Mucosa of stomach (tissue), 1 donor: ENCODE results near the gene FREM3.
"Not testable (repeated sequence)": the region's sequence is repeated elsewhere in the genome, so short reads cannot be mapped to it uniquely, and the experiment has no call there.

ENCODE experiments used
- H3K27me3 ChIP-seq: one replicate; pipeline ENCODE4 v1.7.0; 2013; ENCODE audit warnings: mild to moderate bottlenecking, low read length; ENCODE audit not compliant: control insufficient read depth, insufficient read depth
- H3K36me3 ChIP-seq: one replicate; pipeline ENCODE4 v1.7.0; 2013; ENCODE audit warnings: low read length; ENCODE audit not compliant: control insufficient read depth, insufficient read depth
- H3K4me1 ChIP-seq: one replicate; pipeline ENCODE4 v1.7.0; 2013; ENCODE audit warnings: mild to moderate bottlenecking, low read length; ENCODE audit not compliant: control insufficient read depth, insufficient read depth
- H3K4me3 ChIP-seq: one replicate; pipeline ENCODE4 v1.7.0; 2013; ENCODE audit warnings: low read length
- H3K9ac ChIP-seq: one replicate; pipeline ENCODE4 v1.7.0; 2013; ENCODE audit warnings: mild to moderate bottlenecking, low read length, moderate library complexity
- H3K9me3 ChIP-seq: one replicate; pipeline ENCODE4 v1.7.0; 2013; ENCODE audit warnings: mild to moderate bottlenecking, low read length, moderate library complexity; ENCODE audit not compliant: control insufficient read depth
- donor health status: Pancreatic carcinoma.

The FREM3 gene

GRCh38 chr4:143558823-143559756 is 141.4 kb downstream of the FREM3 start:
- H3K4me3 ChIP-seq: peak overlapping the region; percentile 52
- no peaks in the 10 kb centered on the region for H3K27me3 ChIP-seq
- no peaks in the 10 kb centered on the region for H3K9me3 ChIP-seq
- no peaks in the 10 kb centered on the region for H3K36me3 ChIP-seq
- peak overlapping the region; percentile 65 for H3K9ac ChIP-seq
- peaks cover 5% of the 10 kb centered on the region for H3K4me1 ChIP-seq

- Histone ChIP-seq H3K27me3 (no peaks in the 10 kb centered on the region), H3K4me1 (peaks cover 5% of the 10 kb centered on the region), H3K4me3 (no peak overlapping the region), H3K9me3 (no peaks in the 10 kb centered on the region), H3K9ac (peak overlapping the region; percentile 65), H3K36me3 (no peaks in the 10 kb centered on the region)
These were observed 142.2 kb downstream of the FREM3 start for GRCh38 chr4:143558286-143558685.

GRCh38 chr4:143555676-143556075 is 144.8 kb downstream of the FREM3 start:
- no peaks in the 10 kb centered on the region for H3K36me3 ChIP-seq
- H3K4me3 ChIP-seq: no peak overlapping the region
- H3K27me3 ChIP-seq: no peaks in the 10 kb centered on the region
- H3K4me1 ChIP-seq: peaks cover 5% of the 10 kb centered on the region
- no peaks in the 10 kb centered on the region for H3K9me3 ChIP-seq
- H3K9ac ChIP-seq: no peak overlapping the region

- Histone ChIP-seq H3K9ac (no peak overlapping the region), H3K4me1 (peaks cover 5% of the 10 kb centered on the region), H3K9me3 (no peaks in the 10 kb centered on the region), H3K4me3 (no peak overlapping the region), H3K36me3 (no peaks in the 10 kb centered on the region), H3K27me3 (no peaks in the 10 kb centered on the region)
These were observed 145.5 kb downstream of the FREM3 start for GRCh38 chr4:143554728-143555597.

- no peaks in the 10 kb centered on the region for H3K36me3 ChIP-seq
- no peak overlapping the region for H3K9ac ChIP-seq
- H3K27me3 ChIP-seq: no peaks in the 10 kb centered on the region
- no peak overlapping the region for H3K4me3 ChIP-seq
- H3K4me1 ChIP-seq: no peaks in the 10 kb centered on the region
- H3K9me3 ChIP-seq: no peaks in the 10 kb centered on the region
These were observed 150.5 kb downstream of the FREM3 start for GRCh38 chr4:143549928-143550327.

GRCh38 chr4:143539670-143540023 is 160.8 kb downstream of the FREM3 start:
- Histone ChIP-seq H3K9me3 (no peaks in the 10 kb centered on the region), H3K4me1 (no peaks in the 10 kb centered on the region), H3K27me3 (no peaks in the 10 kb centered on the region), H3K4me3 (no peak overlapping the region), H3K36me3 (peaks cover 16% of the 10 kb centered on the region), H3K9ac (no peak overlapping the region)

GRCh38 chr4:143538979-143539669 is 161.4 kb downstream of the FREM3 start:
- peaks cover 16% of the 10 kb centered on the region for H3K36me3 ChIP-seq
- no peaks in the 10 kb centered on the region for H3K27me3 ChIP-seq
- no peak overlapping the region for H3K4me3 ChIP-seq
- no peak overlapping the region for H3K9ac ChIP-seq
- no peaks in the 10 kb centered on the region for H3K9me3 ChIP-seq
- H3K4me1 ChIP-seq: no peaks in the 10 kb centered on the region

GRCh38 chr4:143531788-143532491 is 168.5 kb downstream of the FREM3 start:
- no peaks in the 10 kb centered on the region for H3K4me1 ChIP-seq
- H3K36me3 ChIP-seq: peaks cover 4% of the 10 kb centered on the region
- no peak overlapping the region for H3K4me3 ChIP-seq
- no peak overlapping the region for H3K9ac ChIP-seq
- no peaks in the 10 kb centered on the region for H3K9me3 ChIP-seq
- H3K27me3 ChIP-seq: no peaks in the 10 kb centered on the region

- no peak overlapping the region for H3K9ac ChIP-seq
- H3K4me3 ChIP-seq: no peak overlapping the region
- no peaks in the 10 kb centered on the region for H3K4me1 ChIP-seq
- peaks cover 4% of the 10 kb centered on the region for H3K36me3 ChIP-seq
- no peaks in the 10 kb centered on the region for H3K27me3 ChIP-seq
- H3K9me3 ChIP-seq: no peaks in the 10 kb centered on the region
These were observed 169.1 kb downstream of the FREM3 start for GRCh38 chr4:143531380-143531779.

- not testable (repeated sequence) for H3K4me1 ChIP-seq, H3K9me3 ChIP-seq, H3K4me3 ChIP-seq, H3K36me3 ChIP-seq, H3K27me3 ChIP-seq, H3K9ac ChIP-seq
These were observed 172.4 kb downstream of the FREM3 start for GRCh38 chr4:143528046-143528445.
